GM11168 (cell line): ENCODE data around the gene TREM2.
"Not testable (repeated sequence)": the region's sequence is repeated elsewhere in the genome, so short reads cannot be mapped to it uniquely, and the experiment has no call there.

Experiments
- in situ Hi-C: fragments of 300-500 bp; cut with MboI; formaldehyde crosslinking; loops from one replicate; pipeline ENCODE4 v1.12.0; 2022; ENCODE audit warnings: low sequenced_read_pairs; ENCODE audit not compliant: unreplicated experiment

TREM2 gene

DNA sequence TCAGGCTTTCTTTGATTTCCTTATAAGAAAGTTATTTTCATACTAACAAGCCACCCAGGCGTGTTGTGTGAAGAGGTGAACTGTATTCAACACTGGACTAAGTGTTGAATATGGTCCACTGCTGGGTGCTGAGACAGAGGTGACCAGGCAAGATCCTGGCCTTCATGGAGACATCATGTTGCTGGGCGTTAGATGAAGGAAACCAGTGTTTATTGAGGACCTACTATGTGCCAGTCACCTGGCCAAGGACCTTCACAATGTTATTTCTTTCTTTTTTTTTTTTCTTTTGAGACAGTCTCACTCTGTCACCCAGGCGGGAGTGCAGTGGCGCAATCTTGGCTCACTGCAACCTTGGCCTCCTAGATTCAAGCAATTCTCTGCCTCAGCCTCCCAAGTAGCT, 6.9 kb downstream of the TREM2 start:
- in situ Hi-C loops: no loop called here

DNA sequence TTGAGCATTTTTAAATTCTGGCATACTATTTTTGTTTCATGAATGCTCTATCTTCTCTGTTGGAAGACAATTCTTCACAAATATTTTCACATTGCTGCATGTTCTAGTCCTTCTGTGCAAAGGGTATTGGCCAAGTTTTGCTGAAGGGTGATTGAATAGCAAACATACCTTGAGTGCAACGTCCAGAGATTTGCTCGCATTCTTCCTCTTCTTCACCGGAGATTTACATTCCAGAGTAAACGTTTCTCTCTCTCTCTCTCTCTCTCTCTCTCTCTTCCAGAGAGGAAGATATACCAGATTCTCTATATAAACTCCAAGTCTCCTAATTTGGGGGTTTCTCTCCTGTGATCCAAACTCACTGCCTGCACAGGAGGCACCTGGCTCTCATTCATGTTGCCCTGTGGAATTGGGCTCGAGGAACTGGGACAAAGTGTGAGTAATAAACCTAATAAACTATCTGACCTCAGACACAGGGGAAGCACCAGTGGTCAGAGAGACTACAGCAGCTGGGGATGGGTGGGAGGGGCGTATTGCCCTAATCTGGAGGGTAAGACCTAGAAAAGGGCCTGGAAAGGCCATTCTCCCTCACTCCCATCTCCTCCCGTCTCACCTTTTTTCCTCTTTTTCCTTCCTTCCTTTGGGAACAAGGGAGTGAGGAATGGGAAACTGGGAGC, 7.6 kb downstream of the TREM2 start:
- in situ Hi-C loops: no loop called here

DNA sequence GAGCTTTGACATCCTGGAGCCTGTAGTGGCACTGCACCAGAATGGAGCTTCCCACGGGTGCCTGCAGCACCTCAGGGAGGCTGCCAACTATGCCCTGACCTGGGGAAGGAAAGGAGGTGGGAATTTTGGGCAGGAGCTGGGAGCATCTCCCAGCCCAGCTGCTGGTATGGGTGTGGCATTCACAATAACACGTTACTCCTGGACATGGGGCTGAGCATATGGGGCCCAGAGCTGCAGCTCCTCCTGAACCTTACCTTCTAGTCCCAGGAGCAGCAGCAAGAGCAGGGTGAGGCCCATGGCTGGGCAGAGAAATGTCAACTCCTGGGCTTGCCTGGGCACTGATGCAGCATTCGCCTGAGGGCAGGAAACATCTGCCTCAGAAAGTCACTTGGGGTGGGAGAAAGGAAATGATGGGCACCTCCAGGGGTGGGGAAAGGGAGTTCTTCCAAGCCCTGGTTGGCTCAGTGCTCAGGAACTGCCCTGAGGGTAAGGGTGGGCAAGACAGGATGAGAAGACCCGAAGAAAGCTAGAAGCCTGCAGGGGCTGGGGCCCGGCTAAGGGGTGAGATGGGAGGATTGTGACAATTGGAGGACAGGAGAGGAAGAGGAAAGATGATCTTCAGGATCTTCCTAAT, 8.8 kb downstream of the TREM2 start, which contains the start of gene TREML1:
Gene TREML1, minus strand, starts transcription at position 356 of the 634 bp plus-strand sequence. Its CDS starts 59 bp downstream, at position 297.
- in situ Hi-C loops: no loop called here

DNA sequence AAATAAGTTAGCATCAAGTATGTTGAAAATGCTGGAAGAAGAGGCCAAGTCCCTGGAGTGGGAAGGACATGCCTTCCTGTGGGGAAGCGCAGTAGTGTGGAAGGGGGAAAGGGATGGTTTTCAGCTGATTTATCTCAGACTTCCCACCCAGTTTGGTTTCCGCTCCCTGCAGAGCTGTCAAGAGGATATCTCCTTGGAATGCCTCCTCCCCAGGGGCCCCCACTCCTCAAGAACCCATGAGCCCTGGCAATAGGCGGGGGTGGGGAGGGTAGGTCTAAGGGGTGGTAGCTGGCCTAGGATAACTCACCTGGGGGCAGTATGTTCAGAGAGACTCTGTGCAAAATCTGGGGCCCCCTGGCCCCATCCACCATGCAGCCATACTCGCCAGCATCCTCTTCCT, 9.5 kb downstream of the TREM2 start:
- in situ Hi-C loops: no loop called here

DNA sequence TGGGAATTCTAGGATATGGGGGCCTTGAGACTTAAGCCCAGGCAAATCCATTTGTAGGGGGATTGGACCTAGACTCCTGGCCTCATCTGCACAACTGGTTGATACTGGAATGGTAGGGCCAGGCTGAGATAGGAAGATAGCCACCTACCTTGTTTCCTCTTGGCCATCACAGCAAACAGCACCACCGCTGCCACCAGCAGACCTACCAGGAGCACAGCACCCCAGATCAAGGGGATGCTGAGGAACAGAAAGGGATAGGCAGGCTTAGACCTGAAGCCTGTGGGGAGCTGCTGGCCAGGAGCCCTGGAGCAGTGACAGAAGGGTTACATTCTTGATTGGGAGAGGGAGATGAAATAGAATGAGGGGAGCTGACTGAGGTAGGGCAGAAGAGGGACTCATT, 12.2 kb downstream of the TREM2 start:
- in situ Hi-C loops: no loop called here

DNA sequence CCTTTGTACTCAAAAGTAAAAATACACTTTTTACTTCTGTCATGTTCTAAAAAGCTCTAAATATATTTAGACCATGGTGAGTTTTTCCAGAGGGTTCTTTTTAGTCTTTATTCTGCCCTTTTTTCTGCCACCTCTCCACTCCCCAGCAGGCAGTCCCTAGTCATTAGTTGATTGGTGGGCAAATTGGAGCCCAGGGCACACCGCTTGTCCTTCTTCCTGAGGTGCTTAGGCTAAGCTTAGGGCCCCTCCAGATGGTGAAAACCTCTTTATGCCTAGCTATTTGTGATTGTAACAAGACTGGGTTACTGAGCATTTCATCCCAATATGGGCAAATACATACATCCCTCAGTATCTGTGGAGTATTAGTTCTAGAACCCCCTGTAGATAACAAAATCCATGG, 15.0 kb downstream of the TREM2 start:
- in situ Hi-C loops: no loop called here

DNA sequence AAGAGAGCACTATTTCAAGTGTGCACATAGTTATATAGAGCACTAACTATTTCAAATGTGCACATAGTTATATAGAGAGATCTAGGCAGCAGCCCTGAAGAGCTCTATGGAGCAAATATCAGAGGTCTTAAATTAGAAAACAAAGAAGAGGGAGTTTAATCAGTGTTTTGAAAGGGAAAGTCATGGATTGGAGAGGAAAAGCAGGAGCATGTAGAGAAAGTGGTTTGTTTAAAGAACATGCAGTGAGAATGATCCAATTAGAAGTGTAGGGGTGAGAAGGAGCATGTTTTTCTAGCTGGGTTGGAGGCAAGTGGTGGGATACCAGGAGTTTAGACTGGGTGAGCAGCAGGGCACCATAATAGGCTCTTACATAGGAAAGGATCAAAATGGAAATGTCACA, 26.0 kb downstream of the TREM2 start:
- in situ Hi-C loops: no loop called here

DNA sequence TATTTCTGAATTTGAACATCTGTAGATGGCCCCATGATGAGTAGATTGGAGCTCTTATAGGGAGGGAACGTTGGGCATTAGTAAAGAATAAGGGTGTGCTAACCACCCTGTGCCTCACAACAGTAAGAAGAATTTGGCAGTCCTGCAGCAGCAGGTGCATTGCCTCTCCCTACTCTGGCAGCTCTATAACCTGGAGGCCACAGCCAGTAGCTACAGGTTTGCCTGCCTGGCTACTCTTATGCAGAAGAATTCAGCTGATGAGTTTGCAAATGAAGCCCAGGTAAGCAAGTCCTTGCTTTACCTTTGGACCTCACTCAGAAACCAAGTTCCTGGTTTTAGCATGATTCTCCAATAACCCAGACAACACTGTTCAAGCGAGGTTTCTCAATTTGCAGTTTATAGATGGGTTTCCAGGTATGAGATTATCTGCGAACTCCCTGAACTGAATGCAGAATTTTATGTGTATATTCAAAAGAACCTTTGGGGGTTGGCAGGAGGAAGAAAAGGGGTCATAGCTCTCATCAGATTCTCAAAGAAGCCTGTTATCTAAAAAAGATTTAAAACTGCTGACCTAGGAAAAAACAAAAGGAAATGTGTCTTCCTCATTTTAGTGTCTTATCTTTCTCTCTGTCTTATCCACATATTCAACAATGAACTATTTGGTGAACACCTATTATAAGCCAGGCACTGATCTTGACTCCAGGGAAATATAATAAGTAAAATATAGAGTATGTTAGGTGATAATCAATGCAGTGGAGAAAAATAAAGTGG, 27.7 kb downstream of the TREM2 start:
- in situ Hi-C loops: no loop called here

DNA sequence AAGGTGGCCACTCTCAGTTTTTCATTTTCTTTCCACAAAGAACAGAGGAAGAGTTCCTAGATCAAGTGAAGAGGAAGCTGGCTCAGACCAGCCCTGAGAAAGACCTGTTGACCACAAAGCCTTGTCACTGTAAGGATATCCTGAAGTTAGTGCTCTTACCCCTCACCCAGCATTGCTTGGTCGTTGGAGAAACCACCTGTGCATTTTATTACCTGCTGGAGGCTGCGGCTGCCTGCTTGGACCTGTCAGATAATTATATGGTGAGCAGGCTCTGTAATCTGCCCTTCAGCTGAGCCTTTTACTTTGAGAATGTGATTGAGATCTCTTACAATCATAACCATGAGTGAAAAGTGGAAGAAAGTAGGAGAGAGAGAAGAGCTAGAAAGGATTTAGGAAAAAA, 30.7 kb downstream of the TREM2 start:
- in situ Hi-C loops: no loop called here

DNA sequence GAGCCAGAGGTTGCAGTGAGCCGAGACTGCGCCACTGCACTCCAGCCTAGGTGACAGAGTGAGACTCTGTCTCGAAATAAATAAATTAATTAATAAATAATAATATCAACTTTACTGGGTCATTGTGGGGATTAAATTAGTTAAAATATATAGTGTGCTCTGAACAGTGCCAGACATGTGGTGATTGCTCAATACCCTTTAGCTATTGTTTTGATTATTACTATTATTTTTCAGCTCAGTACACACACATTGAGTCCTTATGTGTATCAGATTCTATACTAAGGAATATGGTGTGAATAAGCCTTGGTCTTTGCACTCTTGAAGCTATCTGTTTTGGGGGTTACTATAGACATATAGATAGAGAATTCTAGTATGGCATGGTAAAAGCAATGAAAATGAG, 37.6 kb downstream of the TREM2 start:
- in situ Hi-C loops: no loop called here

DNA sequence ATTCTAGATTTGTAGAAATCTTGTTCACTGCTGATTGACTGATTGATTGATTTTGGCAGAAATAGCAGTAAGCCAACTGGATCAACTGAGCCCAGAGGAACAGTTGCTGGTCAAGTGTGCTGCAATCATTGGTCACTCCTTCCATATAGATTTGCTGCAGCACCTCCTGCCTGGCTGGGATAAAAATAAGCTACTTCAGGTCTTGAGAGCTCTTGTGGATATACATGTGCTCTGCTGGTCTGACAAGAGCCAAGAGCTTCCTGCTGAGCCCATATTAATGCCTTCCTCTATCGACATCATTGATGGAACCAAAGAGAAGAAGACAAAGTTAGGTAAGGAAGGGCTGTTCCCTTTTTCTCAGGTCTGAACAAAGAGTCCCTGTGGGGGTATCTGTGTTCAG, 40.0 kb downstream of the TREM2 start:
- in situ Hi-C loops: no loop called here

DNA sequence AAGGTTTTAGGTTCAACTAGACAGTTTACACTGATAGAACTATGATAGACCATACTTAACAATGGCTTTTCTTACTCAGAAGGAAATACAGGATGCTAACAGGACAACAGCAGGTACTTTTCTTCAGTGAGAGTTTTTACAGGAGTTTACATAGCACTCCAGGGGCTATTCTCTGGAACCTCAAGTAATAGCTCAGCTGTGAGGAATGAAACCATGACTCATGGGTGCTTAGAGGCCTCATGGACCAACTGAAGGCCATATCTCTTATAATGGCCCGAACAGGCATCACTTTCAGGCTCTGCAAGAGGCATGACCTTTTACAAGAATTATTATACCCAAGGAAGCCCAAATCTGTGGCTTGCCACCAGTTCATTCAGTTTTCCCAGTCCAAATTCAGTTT, 40.5 kb downstream of the TREM2 start:
- in situ Hi-C loops: no loop called here

DNA sequence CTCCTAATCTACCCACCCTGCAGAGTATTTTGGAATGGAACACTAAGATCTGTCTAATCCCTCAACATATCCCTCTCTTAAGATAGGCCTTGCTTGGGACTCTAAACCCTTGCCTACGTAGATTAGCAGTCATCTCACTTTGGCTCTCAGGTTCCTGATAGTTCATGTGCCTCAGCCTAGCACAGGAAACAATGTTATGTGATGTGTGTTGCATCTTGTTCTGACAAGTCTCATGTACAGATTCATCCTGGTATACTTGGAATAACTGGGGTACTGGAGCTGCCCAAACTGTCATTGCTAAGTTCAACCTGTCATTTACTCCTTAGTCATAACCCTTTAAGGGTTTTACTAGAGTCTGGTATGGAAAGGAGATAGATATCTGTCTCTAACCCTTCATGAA, 42.9 kb downstream of the TREM2 start:
- in situ Hi-C loops: no loop called here

DNA sequence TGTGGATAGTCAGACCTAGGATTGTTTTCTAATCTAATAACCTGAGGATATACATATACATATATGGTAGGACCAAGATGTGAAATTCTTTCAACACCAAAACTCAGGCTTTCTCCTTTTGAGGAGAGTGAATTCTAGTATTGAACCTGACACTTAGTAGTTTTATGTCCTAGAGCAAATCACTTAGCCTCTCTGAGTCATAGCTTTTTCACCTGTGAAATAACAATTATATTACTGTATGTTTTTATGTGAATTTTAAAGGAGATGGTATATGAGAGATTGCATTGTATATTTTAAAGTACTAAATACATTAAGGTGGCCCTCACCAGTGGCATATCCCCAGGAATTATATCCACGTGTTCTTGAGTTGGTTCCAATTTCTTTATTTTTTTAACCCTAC, 43.4 kb downstream of the TREM2 start:
- in situ Hi-C loops: no loop called here

DNA sequence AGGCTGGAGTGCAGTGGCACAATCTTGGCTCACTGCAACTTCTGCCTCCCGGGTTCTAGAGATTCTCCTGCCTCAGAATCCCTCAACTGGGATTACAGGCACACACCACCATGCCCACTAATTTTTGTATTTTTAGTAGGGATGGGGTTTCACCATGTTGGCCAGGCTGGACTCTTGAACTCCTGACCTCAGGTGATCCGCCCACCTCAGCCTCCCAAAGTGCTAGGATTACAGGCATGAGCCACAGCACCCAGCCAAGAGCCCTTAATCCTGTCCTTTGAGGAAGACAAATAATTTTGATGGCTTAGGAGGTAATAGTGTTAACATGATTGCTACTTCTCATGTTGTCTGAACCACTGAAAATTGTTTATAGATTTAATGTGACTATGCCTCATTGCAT, 47.9 kb downstream of the TREM2 start:
- in situ Hi-C loops: not testable (repeated sequence)

DNA sequence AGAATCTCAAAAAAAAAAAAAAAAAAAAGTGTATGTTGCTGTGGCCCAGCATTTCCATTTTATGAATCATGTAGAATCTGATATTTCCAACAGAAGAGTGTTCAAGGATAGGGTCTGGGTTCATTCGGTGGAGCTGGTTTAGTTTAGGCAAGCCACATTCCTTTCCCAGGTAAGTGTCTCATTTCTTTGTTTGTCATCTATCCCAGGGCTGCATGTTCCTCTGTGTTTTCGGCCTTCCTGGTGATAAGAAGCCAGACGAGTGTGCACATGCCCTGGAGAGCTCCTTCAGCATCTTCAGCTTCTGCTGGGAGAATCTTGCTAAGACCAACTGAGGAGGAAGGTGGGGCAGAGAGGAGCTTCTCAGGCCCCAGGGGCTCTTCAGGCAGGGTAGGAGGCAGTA, 51.9 kb downstream of the TREM2 start:
- in situ Hi-C loops: no loop called here
